Ishikawa (cell line): ENCODE data around the gene CDPF1.

ENCODE experiments used
- CEBPB ChIP-seq: IDR thresholded peaks from 2 replicates; pipeline ENCODE4 v1.6.1; 2012
- EGR1 ChIP-seq: IDR thresholded peaks from 2 replicates; pipeline ENCODE4 v1.6.1; 2012
- EP300 ChIP-seq: IDR thresholded peaks from 2 replicates; pipeline ENCODE4 v1.6.1; 2012; ENCODE audit warnings: borderline replicate concordance
- MAX ChIP-seq: IDR thresholded peaks from 2 replicates; pipeline ENCODE4 v1.6.1; 2012
- RAD21 ChIP-seq: IDR thresholded peaks from 2 replicates; pipeline ENCODE4 v1.6.1; 2012; ENCODE audit warnings: low read depth
- TAF1 ChIP-seq: IDR thresholded peaks from 2 replicates; pipeline ENCODE4 v1.6.1; 2012; ENCODE audit warnings: low read depth, mild to moderate bottlenecking
- TEAD4 ChIP-seq: IDR thresholded peaks from 2 replicates; pipeline ENCODE4 v1.6.1; 2012
- YY1 ChIP-seq: IDR thresholded peaks from 2 replicates; pipeline ENCODE4 v1.6.1; 2012; ENCODE audit warnings: low read depth
- ZBTB7A ChIP-seq: IDR thresholded peaks from 2 replicates; pipeline ENCODE4 v1.6.1; 2012; ENCODE audit warnings: low read depth

- TF ChIP-seq YY1 (no peak), EGR1 (no peak), MAX (no peak), TAF1 (no peak), TEAD4 (no peak), RAD21 (no peak), ZBTB7A (no peak), EP300 (no peak), CEBPB (no peak)
Observed at GRCh38 chr22:46225631-46226030, 24.5 kb downstream of the CDPF1 start.
